Measurements from ENCODE around the gene BCAS1. TPM values are rescaled to one million over a fixed set of nuclear protein-coding genes. Genes with fewer than 3 reads are reported as not detected.

The BCAS1 gene
- total and polyA plus RNA-seq, 2 donors from 2014 or later = 1.1 to 4.8 TPM

GRCh38 chr20:54086507-54087039, 16.2 kb upstream of the BCAS1 start:
- FAIRE-seq = no peak
- no peak for DNase-seq

GRCh38 chr20:54085910-54086309, 15.5 kb upstream of the BCAS1 start:
- Histone ChIP-seq H3K27me3 (ENCODE audit: control insufficient read depth, insufficient read depth, low read length) (no peaks in the 10 kb centered on the region), H3K9me3 (ENCODE audit: control insufficient read depth in 2 of 3, insufficient read depth in 1 of 3, low read length in 3 of 3) (no peaks in the 10 kb centered on the region), H3K27ac (ENCODE audit: low read depth in 2 of 2, low read length in 2 of 2) (no peak overlapping the region), H3K4me3 (ENCODE audit: low read length in 3 of 3) (no peak overlapping the region), H3K4me1 (ENCODE audit: control insufficient read depth in 2 of 3, insufficient read depth in 2 of 3, low read depth in 1 of 3, low read length in 3 of 3) (no peaks in the 10 kb centered on the region), H3K9ac (ENCODE audit: low read length in 3 of 3) (no peak overlapping the region), H3K36me3 (ENCODE audit: control insufficient read depth in 2 of 3, insufficient read depth in 3 of 3, low read length in 3 of 3) (no peaks in the 10 kb centered on the region)
- no peak for FAIRE-seq
- no peak for TF ChIP-seq CTCF (IDR thresholded peaks at IDR 0.05; ENCODE audit: borderline replicate concordance, extremely low read depth, insufficient read depth)
- no peak for DNase-seq
- intact Hi-C loops (cut with DNase I) = no loop called here

More at GRCh38 chr20:54086507-54087039, 16.2 kb upstream of the BCAS1 start:
- Histone ChIP-seq H3K27ac (ENCODE audit: low read depth in 2 of 2, low read length in 2 of 2) (no peak overlapping the region), H3K9ac (ENCODE audit: low read length in 3 of 3) (no peak overlapping the region), H3K4me3 (ENCODE audit: low read length in 3 of 3) (no peak overlapping the region), H3K4me1 (ENCODE audit: control insufficient read depth in 2 of 3, insufficient read depth in 2 of 3, low read depth in 1 of 3, low read length in 3 of 3) (no peaks in the 10 kb centered on the region), H3K27me3 (ENCODE audit: control insufficient read depth, insufficient read depth, low read length) (no peaks in the 10 kb centered on the region), H3K9me3 (ENCODE audit: control insufficient read depth in 2 of 3, insufficient read depth in 1 of 3, low read length in 3 of 3) (no peaks in the 10 kb centered on the region), H3K36me3 (ENCODE audit: control insufficient read depth in 2 of 3, insufficient read depth in 3 of 3, low read length in 3 of 3) (no peaks in the 10 kb centered on the region)
- intact Hi-C loops (cut with DNase I) = no loop called here
- no peak for TF ChIP-seq CTCF (IDR thresholded peaks at IDR 0.05; ENCODE audit: borderline replicate concordance, extremely low read depth, insufficient read depth)

- Histone ChIP-seq H3K4me1 (ENCODE audit: control insufficient read depth in 2 of 3, insufficient read depth in 2 of 3, low read depth in 1 of 3, low read length in 3 of 3) (no peaks in the 10 kb centered on the region), H3K9me3 (ENCODE audit: control insufficient read depth in 2 of 3, insufficient read depth in 1 of 3, low read length in 3 of 3) (no peaks in the 10 kb centered on the region), H3K9ac (ENCODE audit: low read length in 3 of 3) (no peak overlapping the region), H3K27ac (ENCODE audit: low read depth in 2 of 2, low read length in 2 of 2) (no peak overlapping the region), H3K4me3 (ENCODE audit: low read length in 3 of 3) (no peak overlapping the region), H3K36me3 (ENCODE audit: control insufficient read depth in 2 of 3, insufficient read depth in 3 of 3, low read length in 3 of 3) (no peaks in the 10 kb centered on the region), H3K27me3 (ENCODE audit: control insufficient read depth, insufficient read depth, low read length) (no peaks in the 10 kb centered on the region)
- DNase-seq (no peak), FAIRE-seq (no peak)
- TF ChIP-seq CTCF (IDR thresholded peaks at IDR 0.05; ENCODE audit: borderline replicate concordance, extremely low read depth, insufficient read depth) = no peak
- intact Hi-C loops (cut with DNase I) = no loop called here
These were observed 15.0 kb upstream of the BCAS1 start for GRCh38 chr20:54085425-54085824.
